ENCODE results near the gene ADCK2.

DNA sequence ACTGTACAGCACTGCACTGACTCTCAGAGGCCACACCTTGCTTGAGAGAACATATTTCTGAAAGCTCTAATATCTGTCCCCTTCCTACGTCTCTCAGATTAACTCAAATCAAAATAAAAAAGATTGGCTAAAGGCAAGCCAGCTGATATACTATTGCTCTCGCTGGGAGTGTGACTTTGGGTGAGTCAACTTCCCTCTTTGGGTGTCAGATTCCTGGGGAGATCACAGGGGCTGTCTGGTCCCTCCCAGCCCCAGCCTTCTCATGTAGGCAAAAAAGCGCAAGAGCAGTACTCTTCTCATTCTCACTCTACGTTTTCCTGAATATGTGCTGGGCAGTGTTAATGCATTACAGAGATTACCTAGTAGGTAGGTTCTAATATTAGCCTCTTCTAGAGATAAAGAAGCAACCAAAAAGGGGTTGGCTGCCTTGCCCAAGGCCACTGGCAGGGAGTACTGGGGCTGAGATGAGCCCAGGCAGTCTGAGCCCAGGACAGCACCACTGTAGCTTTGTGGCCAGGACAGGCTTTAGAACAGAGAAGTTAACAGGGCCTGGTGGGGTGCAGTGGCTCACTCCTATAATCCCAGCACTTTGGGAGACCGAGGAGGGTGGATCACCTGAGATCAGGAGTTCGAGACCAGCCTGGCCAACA is 23.1 kb upstream of the ADCK2 start:
- TF ChIP-seq, protein P1, sequence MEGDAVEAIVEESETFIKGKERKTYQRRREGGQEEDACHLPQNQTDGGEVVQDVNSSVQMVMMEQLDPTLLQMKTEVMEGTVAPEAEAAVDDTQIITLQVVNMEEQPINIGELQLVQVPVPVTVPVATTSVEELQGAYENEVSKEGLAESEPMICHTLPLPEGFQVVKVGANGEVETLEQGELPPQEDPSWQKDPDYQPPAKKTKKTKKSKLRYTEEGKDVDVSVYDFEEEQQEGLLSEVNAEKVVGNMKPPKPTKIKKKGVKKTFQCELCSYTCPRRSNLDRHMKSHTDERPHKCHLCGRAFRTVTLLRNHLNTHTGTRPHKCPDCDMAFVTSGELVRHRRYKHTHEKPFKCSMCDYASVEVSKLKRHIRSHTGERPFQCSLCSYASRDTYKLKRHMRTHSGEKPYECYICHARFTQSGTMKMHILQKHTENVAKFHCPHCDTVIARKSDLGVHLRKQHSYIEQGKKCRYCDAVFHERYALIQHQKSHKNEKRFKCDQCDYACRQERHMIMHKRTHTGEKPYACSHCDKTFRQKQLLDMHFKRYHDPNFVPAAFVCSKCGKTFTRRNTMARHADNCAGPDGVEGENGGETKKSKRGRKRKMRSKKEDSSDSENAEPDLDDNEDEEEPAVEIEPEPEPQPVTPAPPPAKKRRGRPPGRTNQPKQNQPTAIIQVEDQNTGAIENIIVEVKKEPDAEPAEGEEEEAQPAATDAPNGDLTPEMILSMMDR (IDR thresholded peaks at IDR 0.05): no peak
- no peak for TF ChIP-seq ZFX (IDR thresholded peaks at IDR 0.05; ENCODE audit: borderline replicate concordance)

All from 22Rv1 (cell line).